Subcutaneous abdominal adipose tissue (tissue), 5 donors: ENCODE data around the gene TTC9B.
A peak's percentile ranks its signal among the peaks of the same experiment; 100 is the strongest.

ENCODE experiments used
- H3K27ac ChIP-seq: one replicate; pipeline ENCODE4 v1.7.0; 2013; ENCODE audit warnings: low read depth, mild to moderate bottlenecking, inconsistent platforms, low read length, moderate library complexity
- H3K27me3 ChIP-seq, 5 donors: one replicate each; pipeline ENCODE4 v1.7.0; 2013; ENCODE audit warnings: low read length in 5 of 5, inconsistent platforms in 1 of 5; ENCODE audit not compliant: control insufficient read depth in 5 of 5, insufficient read depth in 4 of 5
- H3K36me3 ChIP-seq, 5 donors: one replicate each; pipeline ENCODE4 v1.7.0; 2013; ENCODE audit warnings: low read length in 5 of 5; ENCODE audit not compliant: control insufficient read depth in 5 of 5, insufficient read depth in 5 of 5
- H3K4me1 ChIP-seq, 5 donors: one replicate each; pipeline ENCODE4 v1.7.0; 2013; ENCODE audit warnings: low read length in 5 of 5, mild to moderate bottlenecking in 3 of 5, moderate library complexity in 1 of 5; ENCODE audit not compliant: control insufficient read depth in 5 of 5, insufficient read depth in 5 of 5
- H3K4me3 ChIP-seq, 5 donors: one replicate each; pipeline ENCODE4 v1.7.0; 2013; ENCODE audit warnings: low read length in 5 of 5, low read depth in 1 of 5
- H3K9ac ChIP-seq, 5 donors: one replicate each; pipeline ENCODE4 v1.7.0; 2013; ENCODE audit warnings: low read length in 5 of 5, mild to moderate bottlenecking in 4 of 5, moderate library complexity in 3 of 5
- H3K9me3 ChIP-seq, 5 donors: one replicate each; pipeline ENCODE4 v1.7.0; 2013; ENCODE audit warnings: low read length in 5 of 5; ENCODE audit not compliant: control insufficient read depth in 5 of 5
- donor health status: healthy.
- donor health status: healthy.
- donor health status: healthy.
- donor health status: healthy.
- donor health status: healthy.

The TTC9B gene

DNA sequence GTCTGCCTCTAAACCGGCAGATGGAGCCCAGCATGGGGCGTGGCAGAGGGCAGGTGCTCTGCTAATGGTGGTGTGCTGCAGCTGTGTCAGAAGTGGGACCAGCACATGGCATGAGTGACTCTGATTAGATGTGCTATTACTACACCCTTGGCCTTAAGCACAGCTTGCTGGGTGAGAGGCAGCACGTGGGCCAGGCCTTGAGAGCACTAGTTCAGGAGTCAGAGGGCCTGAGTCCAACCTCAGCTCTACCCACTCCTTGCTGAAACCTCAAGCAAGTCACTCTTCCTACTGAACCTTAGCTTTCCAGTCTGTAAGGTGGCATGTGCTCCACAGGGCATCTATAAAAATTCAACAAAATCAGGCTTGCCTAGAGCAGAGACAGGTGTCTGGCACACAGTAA lies 44.2 kb upstream of the TTC9B start:
- peaks cover 0 to 37% (median 32%) of the 10 kb centered on the region in 5 donors for H3K36me3 ChIP-seq
- peak overlapping the region; percentile 70 for H3K27ac ChIP-seq

DNA sequence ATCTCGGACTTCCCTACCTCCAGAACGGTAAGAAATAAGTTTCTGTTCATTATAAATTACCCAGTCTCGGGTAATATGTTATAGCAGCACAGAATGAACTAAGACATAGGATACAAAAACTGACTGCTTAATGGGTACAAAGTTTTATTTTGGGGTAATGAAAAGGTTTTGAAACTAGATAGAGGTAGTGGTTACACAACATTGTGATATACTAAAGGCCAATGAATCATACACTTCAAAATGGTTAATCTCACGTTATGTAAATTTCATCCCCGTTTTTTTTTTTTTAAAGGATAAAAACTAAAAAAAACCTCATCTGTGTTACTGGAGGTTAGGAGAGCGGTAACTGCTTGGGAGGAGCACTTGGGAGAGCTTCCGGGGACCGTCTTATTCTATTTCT lies 43.4 kb upstream of the TTC9B start:
- Histone ChIP-seq H3K9ac (no peak overlapping the region), H3K27me3 (no peaks in the 10 kb centered on the region), H3K36me3 (peaks cover 0 to 43% (median 35%) of the 10 kb centered on the region in 5 donors), H3K27ac (peak overlapping the region; percentile 70), H3K4me3 (no peak overlapping the region), H3K4me1 (peaks cover 0 to 53% (median 35%) of the 10 kb centered on the region in 5 donors), H3K9me3 (no peaks in the 10 kb centered on the region)

More for the DNA sequence above, 44.2 kb upstream of the TTC9B start:
- no peaks in the 10 kb centered on the region for H3K9me3 ChIP-seq
- peaks cover 3 to 53% (median 35%) of the 10 kb centered on the region in 5 donors for H3K4me1 ChIP-seq
- H3K4me3 ChIP-seq, result no peak overlapping the region
- H3K9ac ChIP-seq, result peak overlapping the region in 1 of 5 donors; percentile 28
- H3K27me3 ChIP-seq, result no peaks in the 10 kb centered on the region

GRCh38 chr19:40257096-40257517 lies 38.9 kb upstream of the TTC9B start:
- Histone ChIP-seq H3K9me3 (no peaks in the 10 kb centered on the region), H3K36me3 (peaks cover 0 to 45% (median 39%) of the 10 kb centered on the region in 5 donors), H3K4me3 (no peak overlapping the region), H3K27ac (peak overlapping the region; percentile 76), H3K4me1 (peaks cover 0 to 62% (median 52%) of the 10 kb centered on the region in 5 donors), H3K9ac (no peak overlapping the region), H3K27me3 (no peaks in the 10 kb centered on the region)

DNA sequence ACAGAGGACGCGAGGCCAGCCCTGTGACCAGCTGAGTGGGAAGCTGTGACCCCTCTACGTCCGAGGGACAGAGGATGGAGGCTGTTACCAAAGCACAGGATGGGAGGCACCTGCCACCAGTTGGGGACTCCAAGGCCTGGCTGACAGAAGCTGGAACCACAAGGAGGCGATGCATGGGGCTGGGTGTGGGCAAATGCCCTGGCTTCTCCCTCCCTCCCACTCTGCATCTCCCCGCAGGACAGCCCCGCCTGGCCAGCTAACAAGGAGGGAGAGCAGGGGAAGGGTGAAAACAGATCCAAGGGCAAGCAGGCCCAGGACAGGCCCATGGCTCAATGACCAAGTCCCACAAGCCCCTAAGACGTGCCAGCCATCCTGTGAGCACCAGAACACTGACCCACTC lies 38.3 kb upstream of the TTC9B start:
- Histone ChIP-seq H3K9me3 (no peaks in the 10 kb centered on the region), H3K9ac (peak overlapping the region in 1 of 5 donors; percentile 43), H3K27me3 (no peaks in the 10 kb centered on the region), H3K27ac (peak overlapping the region; percentile 69), H3K4me1 (peaks cover 0 to 61% (median 54%) of the 10 kb centered on the region in 5 donors), H3K4me3 (no peak overlapping the region), H3K36me3 (peaks cover 0 to 49% (median 44%) of the 10 kb centered on the region in 5 donors)

DNA sequence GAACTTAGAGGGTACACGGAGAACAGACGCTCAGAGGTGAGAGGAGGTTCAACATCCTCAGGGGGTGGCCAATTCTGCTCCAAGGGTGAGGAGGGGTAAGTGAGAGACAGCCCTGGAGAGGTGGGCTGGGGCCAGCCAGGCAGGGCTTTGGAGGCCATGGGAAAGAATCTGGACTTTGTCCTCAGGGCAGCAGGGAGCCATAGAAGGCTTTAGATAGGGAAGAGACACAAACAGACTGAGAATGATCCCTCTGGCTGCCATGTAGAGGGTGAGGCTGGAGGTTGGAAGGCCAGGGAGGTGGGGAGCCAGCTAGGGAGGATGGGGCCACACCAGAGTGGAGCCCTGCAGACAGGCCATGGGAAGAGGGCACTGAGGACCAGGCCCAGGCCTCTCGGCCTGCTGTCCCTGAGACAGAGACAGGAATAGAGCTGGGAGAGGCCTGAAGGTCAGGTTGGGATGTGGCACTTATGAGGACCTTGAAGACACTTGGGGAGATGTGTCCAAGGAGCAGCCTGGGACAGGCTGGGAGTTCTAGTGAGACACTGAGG lies 37.5 kb upstream of the TTC9B start:
- H3K27me3 ChIP-seq, result no peaks in the 10 kb centered on the region
- peaks cover 0 to 51% (median 44%) of the 10 kb centered on the region in 5 donors for H3K36me3 ChIP-seq
- no peaks in the 10 kb centered on the region for H3K9me3 ChIP-seq
- H3K27ac ChIP-seq, result peak overlapping the region; percentile 69
- H3K4me3 ChIP-seq, result no peak overlapping the region
- H3K9ac ChIP-seq, result no peak overlapping the region
- H3K4me1 ChIP-seq, result peaks cover 0 to 62% (median 51%) of the 10 kb centered on the region in 5 donors

DNA sequence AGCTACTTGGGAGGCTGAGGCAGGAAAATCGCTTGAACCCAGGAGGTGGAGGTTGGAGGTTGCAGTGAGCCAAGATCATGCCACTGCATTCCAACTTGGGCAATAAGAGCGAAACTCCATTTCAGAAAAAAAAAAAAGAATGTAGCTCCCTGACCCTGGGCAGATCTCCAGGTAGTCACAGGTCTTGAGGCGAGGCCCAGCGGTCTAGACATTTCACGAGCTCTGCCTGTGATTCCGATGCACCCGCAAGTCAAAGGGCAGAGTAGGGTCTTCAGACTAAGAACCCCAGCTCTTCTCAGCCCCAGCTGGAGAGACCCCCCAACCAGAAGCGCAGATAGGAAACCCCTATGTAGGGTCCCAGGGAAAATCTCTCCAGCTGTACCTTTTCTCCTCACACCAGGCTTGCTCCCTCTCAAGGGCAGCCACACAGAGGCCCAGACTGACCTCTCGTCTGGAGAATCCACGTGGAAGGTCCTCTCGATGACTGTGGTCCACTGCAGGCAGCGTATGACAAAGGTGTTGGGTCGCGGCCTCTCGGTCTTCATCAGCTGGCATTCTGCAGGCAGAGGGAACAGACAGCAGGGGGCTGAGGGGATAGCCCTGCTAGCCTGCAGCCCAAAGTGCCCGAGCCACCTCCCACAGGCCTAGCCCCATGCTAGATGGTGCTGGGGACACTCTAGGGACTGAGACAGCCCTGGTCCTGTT lies 36.7 kb upstream of the TTC9B start:
- Histone ChIP-seq H3K36me3 (peaks cover 0 to 57% (median 46%) of the 10 kb centered on the region in 5 donors), H3K27me3 (no peaks in the 10 kb centered on the region), H3K27ac (peak overlapping the region; percentile 37), H3K4me1 (peaks cover 0 to 68% (median 51%) of the 10 kb centered on the region in 5 donors), H3K9ac (no peak overlapping the region), H3K9me3 (no peaks in the 10 kb centered on the region), H3K4me3 (no peak overlapping the region)

- no peak overlapping the region for H3K4me3 ChIP-seq
- H3K27ac ChIP-seq, result peak overlapping the region; percentile 39
- no peak overlapping the region for H3K9ac ChIP-seq
- H3K27me3 ChIP-seq, result no peaks in the 10 kb centered on the region
- H3K4me1 ChIP-seq, result peaks cover 0 to 78% (median 58%) of the 10 kb centered on the region in 5 donors
- no peaks in the 10 kb centered on the region for H3K9me3 ChIP-seq
- peaks cover 0 to 65% (median 50%) of the 10 kb centered on the region in 5 donors for H3K36me3 ChIP-seq
These were observed 35.5 kb upstream of the TTC9B start for GRCh38 chr19:40253611-40254092.

DNA sequence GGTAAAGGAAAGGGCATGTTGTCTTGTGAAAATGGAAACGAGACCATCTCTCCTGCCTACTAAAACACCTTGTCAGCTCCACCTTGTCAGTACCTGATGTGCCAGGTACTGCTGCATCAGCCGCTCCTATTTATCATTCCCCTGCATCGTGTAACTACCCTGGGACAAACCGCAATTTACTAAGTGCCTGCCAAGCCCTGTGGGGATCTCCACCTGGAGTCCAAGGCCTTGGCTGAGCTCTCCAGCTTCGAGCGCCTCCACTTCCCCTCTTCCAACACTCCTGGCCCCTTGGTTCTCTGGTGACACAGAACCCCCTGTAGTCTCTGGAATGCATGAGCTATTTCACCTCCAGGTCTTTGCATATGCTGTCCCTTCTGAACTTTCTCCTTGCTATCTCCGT lies 34.2 kb upstream of the TTC9B start:
- Histone ChIP-seq H3K4me1 (peaks cover 0 to 87% (median 66%) of the 10 kb centered on the region in 5 donors), H3K9me3 (no peaks in the 10 kb centered on the region), H3K27ac (no peak overlapping the region), H3K36me3 (peaks cover 0 to 74% (median 59%) of the 10 kb centered on the region in 5 donors), H3K4me3 (no peak overlapping the region), H3K9ac (no peak overlapping the region), H3K27me3 (no peaks in the 10 kb centered on the region)

DNA sequence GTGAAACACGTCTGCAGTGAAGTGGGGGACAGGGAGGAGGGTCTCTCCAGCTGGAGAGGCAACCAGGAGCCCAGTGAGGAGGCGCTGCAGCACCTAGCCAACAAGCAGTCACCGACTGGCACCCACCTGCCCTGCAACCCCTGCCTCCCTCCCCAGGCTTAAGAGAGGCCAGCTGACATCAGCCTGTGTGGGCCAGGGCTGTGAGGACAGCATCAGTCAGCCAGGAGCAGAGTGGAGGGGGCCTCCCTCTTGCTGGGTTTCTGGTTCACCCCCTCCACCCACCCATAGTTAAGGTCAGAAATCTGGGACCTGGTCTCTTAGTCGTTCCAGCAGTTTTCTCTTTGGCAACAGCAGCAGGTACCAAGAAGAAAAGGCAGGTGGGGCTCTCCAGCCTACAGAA lies 33.8 kb upstream of the TTC9B start:
- Histone ChIP-seq H3K9ac (no peak overlapping the region), H3K36me3 (peaks cover 0 to 75% (median 59%) of the 10 kb centered on the region in 5 donors), H3K4me1 (peaks cover 0 to 87% (median 66%) of the 10 kb centered on the region in 5 donors), H3K27ac (no peak overlapping the region), H3K4me3 (no peak overlapping the region), H3K9me3 (no peaks in the 10 kb centered on the region), H3K27me3 (no peaks in the 10 kb centered on the region)

DNA sequence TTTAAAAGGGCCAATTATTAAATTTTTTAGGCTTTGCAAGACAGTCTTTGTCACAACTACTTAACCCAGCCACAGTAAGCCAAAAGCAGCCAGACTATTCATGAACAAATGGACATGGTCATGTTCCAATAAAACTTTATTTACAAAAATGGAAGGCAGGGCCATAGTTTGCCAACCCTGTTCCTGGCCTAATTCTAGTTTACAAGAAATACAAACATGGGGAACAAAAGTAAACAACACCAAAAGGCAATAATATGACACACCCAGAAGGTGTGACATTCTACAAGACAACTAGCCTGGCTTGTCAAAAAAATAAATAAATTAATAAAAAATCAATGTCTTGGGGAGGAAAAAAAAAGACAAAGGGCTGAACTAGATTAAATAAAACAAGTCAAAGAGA lies 33.1 kb upstream of the TTC9B start:
- no peak overlapping the region for H3K9ac ChIP-seq
- H3K27me3 ChIP-seq, result no peaks in the 10 kb centered on the region
- H3K36me3 ChIP-seq, result peaks cover 0 to 68% (median 52%) of the 10 kb centered on the region in 5 donors
- H3K9me3 ChIP-seq, result no peaks in the 10 kb centered on the region
- H3K27ac ChIP-seq, result no peak overlapping the region
- no peak overlapping the region for H3K4me3 ChIP-seq
- peaks cover 0 to 87% (median 65%) of the 10 kb centered on the region in 5 donors for H3K4me1 ChIP-seq
